HuH-7 (cell line): ENCODE results near the gene OLFML2A.
"Not testable (repeated sequence)": the region's sequence is repeated elsewhere in the genome, so short reads cannot be mapped to it uniquely, and the experiment has no call there.

Experiments
- DNase-seq: peaks from one replicate; pipeline ENCODE4 v3.0.0; 2011; ENCODE audit warnings: low spot score

The OLFML2A gene

DNA sequence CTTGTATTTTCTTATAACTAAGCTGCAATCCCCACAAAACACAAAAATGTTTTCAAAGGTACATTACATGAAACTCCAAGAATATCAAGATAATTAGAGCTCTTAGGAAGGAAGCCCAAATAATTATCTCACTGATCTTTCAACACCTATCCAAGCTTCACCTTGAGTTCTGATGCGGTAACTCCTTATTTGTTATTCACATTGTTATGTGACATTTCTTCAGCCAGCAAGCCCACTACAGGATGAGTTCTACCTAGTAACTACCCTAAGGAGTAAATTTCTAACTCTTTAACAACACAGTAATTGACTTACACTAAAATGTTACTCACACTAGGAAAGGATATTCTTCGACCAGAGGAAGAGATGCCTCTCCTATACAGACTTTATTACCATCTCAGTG lies 15.7 kb upstream of the OLFML2A start:
- DNase-seq = no peak

- DNase-seq = no peak
Measured at GRCh38 chr9:124761710-124762109, 15.2 kb upstream of the OLFML2A start.

- no peak for DNase-seq
Measured at GRCh38 chr9:124762633-124763032, 14.3 kb upstream of the OLFML2A start.

- no peak for DNase-seq
Measured at GRCh38 chr9:124764774-124765438, 12.0 kb upstream of the OLFML2A start.

GRCh38 chr9:124765439-124765835 lies 11.5 kb upstream of the OLFML2A start:
- DNase-seq = no peak

- no peak for DNase-seq
Measured at GRCh38 chr9:124766326-124766725, 10.6 kb upstream of the OLFML2A start.

GRCh38 chr9:124766815-124767554 lies 9.9 kb upstream of the OLFML2A start:
- no peak for DNase-seq

- DNase-seq = no peak
Measured at GRCh38 chr9:124767821-124768220, 9.1 kb upstream of the OLFML2A start.

DNA sequence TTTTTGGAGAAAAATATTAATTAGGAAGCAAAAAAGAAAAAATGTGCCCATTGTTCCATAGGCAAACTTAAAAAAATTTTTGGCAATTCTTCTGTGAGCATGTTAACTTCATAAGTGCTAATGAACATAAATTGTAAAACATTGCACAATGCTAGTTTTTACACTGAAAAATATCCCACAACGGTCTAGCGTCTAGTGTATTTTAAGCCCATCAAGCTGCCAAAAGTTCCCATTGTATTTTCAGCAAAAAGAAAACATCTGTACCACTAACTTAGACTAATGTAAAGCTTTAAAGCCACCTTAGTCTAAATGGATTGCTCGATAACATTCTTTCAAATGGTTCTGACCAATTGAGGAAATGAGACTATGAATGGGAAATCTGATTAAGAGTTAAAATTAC lies 8.6 kb upstream of the OLFML2A start:
- DNase-seq = no peak

DNA sequence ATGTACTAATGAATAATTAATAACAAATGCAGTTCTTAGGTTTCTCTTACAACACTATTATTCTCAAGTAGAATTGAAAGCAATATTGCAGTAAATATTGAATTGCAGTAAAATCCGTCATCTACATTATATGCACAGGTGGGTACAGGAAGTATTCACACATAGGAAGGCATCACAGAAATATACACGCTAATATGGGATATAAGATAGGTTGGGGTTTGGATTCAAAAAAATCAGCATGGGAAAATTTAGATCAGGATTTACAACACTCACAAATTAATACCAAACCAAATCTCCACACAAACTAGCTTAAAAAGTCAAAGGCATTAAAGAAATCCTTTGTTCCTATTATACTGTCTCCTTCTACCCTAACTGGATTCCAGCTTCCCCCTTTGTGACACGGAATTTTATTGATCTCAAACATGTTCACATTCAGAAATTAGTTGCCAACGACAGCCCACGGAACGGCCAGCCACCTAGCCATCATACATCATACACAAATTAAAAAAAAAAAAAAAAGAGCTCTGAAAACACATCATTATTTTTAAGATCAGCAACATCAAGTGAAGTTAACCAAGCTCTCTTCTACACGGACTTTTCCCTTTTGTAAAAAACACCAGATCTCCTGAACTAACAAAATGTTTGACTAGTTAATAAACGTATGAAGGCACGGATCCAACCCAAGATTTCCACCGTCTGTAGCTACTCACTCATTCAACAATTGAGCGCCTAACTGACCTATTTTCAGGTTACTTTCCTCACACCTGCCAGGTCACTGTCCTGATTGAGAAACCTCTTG lies 8.0 kb upstream of the OLFML2A start:
- DNase-seq = no peak

DNA sequence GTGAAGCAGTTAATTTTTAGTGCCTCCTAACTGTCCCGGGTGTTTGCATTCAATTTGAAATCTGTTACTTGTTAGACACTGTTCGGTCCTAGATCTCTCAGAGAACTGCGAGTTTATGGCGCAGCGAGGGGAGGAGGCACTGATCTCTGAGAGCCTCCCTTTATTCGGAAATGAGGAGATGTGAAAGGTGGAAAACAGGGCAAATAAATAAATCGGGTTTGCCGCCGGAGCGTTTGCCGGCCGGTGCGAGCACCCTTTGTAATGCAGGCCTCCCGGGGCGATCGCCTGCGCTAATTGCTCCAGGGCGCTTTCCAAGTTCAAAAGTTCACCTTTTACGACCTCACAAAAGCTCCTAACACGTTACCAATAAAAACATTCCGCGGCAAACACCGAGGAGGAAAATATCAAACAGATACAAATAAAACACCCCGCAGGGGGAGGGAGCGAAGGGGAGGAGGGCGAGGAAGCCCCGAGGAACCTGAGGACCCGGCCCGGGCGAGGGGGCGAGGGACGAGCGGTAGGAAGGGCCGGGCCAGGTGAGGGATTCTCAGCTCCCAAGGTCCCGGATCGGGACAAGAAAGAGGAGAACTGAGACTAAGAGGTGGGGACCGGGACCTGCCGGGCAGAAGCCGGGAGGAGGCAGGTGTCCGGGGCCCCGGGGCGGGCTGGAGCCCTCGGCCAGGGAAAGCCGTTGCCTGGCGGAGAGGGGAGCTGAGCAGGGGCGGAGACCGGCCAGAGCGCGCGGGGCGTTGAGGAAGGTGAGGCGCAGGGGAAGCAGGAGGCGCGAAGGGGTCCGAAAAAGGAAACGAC lies 7.2 kb upstream of the OLFML2A start:
- peak; percentile 60 for DNase-seq

DNA sequence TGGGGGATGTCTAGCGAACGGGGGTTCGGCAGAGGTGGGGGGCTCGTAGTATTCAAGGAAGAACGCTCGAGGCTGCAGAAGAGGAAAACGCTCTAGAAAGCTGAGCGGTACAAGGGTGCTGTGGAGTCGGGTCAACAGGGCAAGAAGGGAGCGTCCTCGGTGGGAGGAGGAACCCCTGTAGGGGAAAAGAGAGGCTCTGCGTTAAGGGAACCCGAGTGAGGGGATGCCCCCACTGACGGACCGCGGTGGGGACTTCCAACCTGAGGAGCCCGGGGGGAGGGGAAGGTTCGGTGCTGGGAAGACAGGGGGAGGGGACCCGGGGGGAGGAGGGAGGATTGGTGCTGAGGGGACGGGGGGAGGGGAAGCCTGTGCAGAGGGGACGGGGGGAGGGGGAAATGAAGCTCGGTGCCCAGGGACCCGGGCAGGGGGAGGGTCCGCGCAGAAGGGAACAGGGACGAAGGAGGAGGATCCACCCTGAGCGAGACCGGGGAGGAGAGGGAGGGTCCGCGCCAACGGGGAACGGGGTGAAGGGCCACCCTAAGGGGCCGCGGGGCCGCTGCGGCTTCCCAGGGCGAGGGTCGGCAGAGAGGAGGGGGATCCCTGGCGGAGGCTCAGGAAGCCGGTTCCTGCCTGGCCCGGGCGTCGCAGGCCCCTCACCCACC lies 6.4 kb upstream of the OLFML2A start:
- DNase-seq = peak; percentile 82

DNA sequence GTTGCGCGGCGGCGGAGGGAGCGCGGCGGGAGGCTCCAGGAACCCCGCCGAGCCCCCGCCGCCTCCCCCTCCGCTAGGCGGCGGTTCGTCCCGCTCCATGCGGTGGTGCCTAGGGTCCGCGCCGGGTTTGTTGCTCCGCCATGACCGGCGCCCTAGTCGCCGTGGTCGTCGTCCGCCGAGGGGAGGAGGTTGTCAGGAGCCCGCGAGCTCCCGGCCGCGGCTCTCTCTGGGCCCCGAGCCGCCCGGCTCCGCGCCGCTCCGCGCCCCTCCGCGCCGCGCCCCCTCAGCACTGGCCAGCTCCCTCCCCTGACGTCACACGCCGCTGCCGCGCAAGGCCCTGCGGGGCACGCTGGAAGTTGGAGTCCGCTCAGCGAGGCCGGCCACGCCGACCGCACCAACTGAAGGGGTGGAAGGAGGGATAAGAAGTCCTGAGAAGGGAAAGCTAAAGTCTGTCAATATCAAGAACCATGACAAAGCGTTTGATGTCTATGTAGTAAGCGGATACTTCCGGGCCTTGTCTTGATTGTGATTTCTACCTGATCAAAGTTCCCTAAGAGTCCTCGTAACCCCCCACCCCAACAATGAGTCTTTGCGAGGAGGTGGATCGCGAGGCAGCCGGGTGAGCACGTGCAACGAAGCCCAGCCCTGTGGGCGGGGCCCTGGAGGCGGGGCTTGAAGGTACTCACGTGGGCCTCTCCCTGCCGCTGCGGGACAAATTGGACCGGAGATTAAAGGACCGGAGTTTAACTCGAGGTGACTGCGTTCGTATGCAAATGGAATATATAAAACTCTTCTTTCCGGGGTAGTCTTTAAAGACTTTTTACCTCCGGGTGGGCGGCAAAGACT lies 5.7 kb upstream of the OLFML2A start, which contains the start of gene NR6A1:
Gene NR6A1, minus strand, starts transcription at position 291 of the 846 bp plus-strand sequence.
- peak; percentile 99 for DNase-seq

DNA sequence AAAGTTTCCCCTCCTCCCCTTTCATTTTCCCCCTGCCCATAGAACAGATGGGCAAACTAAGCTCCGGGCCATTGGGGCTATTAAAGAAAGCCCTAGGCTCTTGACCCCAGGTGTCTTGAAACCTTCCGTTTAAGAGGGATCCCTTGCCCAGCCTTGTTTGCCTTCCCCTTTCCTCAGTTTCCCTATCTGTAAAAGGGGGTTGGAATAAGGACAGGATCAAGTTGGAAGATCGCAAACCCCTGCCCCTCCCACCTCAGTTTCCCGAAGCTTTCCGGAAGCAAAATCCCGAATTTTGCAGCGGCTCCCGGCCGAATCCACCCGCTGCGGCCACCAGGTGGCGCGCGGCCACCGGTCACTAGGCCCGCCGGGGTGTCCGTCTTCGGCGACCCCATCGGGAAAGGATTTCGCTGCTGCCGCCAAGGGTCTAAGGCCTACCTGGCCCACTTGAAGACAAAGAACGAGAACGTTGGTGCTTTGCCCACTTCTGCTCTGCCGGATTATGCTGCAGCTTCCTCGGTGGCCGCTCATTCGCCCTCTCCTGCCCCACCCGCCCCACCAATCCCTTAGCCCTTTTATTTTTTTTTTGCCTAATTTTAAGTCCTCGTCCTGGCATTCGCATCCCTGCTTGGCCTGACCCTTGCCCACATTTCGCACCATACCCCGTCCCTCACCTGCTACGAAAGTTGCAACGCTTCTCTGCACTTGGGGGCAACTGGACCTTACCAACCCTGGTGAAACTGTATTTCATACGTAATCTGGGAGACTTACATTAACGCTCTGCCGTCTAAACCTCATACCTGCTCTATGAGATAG lies 4.9 kb upstream of the OLFML2A start:
- DNase-seq = peak; percentile 80

- DNase-seq = not testable (repeated sequence)
Measured at GRCh38 chr9:124772877-124773276, 4.1 kb upstream of the OLFML2A start.

DNA sequence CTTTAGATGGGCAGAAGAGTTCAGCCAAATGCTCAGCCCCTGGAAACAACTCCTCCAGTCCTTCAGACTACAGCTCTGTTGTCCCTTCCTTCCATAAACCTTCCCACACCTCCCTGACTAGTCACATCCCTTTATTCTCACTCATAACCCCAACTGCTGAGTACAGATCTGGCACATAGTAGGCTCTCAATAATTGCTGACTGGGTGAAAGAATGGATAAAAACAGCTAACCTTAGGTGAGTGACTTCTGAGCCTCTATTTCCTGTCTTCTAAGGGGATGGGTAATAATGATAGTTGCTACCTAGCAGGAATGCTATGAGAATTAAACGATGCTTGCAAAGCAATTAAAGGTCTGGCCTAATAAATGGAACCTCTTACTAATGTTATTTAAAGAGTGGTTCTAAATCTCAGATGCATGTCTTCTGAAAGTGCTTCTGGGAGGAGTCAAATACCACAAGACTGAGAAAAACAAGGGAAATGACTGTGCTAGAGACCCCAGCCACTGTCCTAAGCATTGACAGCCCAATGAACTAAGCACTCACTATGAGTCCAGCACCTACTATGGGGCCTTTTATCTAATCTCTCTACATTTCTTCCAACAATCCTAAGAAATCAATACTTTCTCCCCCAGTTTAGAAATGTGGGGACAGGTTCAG lies 3.3 kb upstream of the OLFML2A start:
- no peak for DNase-seq

DNA sequence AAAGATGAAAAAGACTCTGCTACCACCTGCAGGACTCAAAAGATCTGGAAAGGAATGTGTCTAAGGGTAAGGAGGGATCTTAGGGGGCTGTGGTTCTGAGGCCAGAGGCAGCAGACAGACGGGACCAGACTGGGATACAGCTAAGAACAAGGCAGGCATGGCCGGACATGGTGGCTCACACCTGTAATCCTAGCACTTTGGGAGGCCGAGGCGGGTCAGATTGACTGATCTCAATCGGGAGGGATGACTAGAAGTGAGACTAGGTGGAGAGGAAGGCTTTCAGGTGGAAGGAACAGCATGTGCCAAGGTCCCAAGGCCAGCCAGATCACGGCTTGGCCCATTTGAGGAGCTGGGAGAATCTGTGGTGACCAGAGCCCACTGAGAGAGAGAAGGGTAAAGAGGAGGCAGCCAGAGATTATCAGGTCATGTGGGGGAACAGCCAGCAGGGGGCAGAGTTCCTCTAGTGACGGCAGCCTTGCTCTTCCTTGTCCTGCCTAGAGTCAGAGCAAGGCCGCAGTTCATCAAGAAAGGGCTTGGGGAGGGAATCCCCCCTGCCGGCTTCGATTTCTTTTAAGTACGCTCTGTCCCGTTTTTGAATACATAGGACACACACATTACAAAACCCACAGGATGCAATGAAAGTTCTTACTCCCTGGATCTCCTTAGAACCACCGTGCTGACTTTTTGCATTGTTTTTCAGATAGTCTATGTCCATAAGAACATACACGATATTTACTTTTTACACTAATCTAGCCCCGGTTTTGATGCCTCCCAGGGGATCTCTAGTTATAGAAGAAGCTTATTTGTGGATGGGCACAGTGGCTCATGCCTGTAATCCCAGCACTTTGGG lies 2.6 kb upstream of the OLFML2A start:
- DNase-seq = peak; percentile 96

DNA sequence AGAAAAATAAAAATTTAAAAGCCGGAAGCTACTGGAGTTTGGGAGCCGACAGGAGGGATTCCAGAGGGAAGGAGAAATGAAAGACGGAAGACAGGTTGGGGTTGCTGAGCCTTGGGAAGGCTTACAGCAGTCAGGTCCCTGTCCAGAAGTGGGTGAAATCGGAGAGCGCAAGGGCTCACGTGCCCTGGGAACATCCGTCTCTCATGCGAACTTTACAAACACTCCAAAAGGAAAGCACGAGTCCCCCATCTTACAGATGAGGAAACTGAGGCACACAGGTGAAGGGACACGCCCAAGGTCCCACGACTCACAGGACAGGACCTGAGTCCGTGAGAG lies 347 bp upstream of the OLFML2A start:
- no peak for DNase-seq
